Midbrain (tissue), 1 donor: Measurements from ENCODE around the gene CRYBG2.
A peak's percentile ranks its signal among the peaks of the same experiment; 100 is the strongest.

Experiments used
- DNase-seq: peaks from one replicate; lab custom pipeline; 2025; lab: John Stamatoyannopoulos, UW

Gene CRYBG2

DNA sequence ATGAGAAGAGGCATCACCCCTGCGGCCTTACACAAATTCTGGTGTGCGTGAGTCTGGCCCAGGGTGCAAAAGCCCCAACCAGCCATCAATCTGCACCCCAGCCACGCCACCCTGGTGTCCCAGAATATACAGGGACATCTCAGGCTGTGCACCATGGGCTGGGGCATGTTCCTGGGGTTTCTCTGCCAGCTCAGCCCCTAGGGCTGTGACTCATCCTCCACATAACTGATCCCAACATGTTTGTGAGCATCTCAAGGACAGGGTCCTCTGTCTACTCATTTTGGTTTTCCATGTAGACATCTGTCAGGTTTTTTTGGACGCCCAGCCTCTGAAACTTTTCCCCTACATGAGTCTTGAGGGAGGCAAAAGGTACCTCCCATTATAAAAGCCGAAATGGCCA lies 18.1 kb upstream of the CRYBG2 start:
- no peak for DNase-seq

GRCh38 chr1:26370591-26371382 lies 16.9 kb upstream of the CRYBG2 start:
- DNase-seq: no peak

GRCh38 chr1:26368486-26368885 lies 14.6 kb upstream of the CRYBG2 start:
- no peak for DNase-seq

GRCh38 chr1:26368006-26368405 lies 14.1 kb upstream of the CRYBG2 start:
- no peak for DNase-seq

DNA sequence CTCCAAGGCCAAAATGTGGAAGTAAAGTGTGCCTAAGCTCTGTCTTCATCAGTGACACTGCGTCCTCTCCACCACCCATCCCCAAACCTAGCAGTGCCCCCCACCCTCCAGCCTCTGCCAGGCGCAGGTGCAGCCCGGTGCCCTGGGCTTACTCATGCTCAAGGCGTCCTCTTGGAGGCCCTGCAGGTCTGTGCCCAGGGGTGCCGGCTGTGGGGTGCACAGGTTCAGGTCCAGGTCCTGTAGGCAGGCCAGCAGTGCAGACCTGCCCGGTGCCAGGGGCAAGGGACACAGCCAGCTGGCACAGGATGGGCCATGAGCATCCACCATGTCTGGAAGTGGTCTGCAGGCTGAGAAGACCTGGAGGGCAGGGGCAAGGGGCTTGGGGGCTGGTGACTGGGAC lies 13.5 kb upstream of the CRYBG2 start:
- DNase-seq: no peak

- no peak for DNase-seq
Observed at GRCh38 chr1:26364956-26365355, 11.0 kb upstream of the CRYBG2 start.

- peak; percentile 47 for DNase-seq
Observed at GRCh38 chr1:26363549-26364448, 9.9 kb upstream of the CRYBG2 start.

GRCh38 chr1:26362331-26362730 lies 8.4 kb upstream of the CRYBG2 start:
- no peak for DNase-seq

GRCh38 chr1:26361605-26362122 lies 7.7 kb upstream of the CRYBG2 start:
- DNase-seq: no peak

DNA sequence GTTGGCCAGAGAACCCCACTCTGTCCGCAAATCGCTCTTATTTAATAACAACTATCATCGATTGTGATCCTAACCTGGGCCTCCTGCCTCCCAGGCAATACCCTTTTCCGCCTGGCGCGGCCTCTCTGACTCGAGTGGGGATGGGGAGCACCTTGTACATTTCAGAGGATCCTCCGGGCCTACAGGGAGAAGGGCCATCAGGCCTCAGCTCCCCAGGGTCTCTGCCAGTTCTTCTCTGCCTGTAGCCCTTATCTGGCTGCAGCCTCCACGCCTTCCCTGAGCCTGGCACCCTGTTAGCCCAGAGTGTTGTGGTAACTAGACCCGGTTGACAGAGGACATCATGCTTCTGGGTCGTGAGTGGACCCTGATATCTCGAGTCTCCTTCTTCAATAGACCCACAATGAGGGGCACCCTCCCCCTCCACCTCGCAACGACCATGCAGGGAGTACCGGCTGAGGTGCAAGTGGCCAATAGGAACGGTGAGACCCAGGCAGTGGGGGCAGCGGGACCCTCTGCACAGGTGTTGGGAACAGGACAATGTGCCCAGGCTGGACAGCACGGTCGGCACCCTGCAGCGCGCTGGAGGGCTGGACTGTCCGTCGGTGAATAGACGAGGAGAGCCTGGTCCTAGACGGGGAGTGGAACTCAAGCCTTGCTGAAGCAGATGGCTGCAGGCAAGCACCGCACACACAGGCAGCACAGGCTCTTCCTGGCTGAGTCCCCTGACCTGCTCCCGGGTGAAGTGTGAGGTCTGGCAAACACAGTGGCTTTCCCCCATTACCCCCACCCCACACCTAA lies 7.1 kb upstream of the CRYBG2 start:
- DNase-seq: no peak

GRCh38 chr1:26359981-26360806 lies 6.3 kb upstream of the CRYBG2 start:
- no peak for DNase-seq

GRCh38 chr1:26358411-26359384 lies 4.8 kb upstream of the CRYBG2 start:
- no peak for DNase-seq

GRCh38 chr1:26357121-26357602 lies 3.2 kb upstream of the CRYBG2 start:
- DNase-seq: no peak

GRCh38 chr1:26356106-26356505 lies 2.2 kb upstream of the CRYBG2 start:
- DNase-seq: no peak

GRCh38 chr1:26354972-26355371 lies 1.0 kb upstream of the CRYBG2 start:
- no peak for DNase-seq

- DNase-seq: no peak
Observed at GRCh38 chr1:26353210-26353859, 595 bp downstream of the CRYBG2 start.

GRCh38 chr1:26352338-26352679 lies 1.6 kb downstream of the CRYBG2 start:
- no peak for DNase-seq

DNA sequence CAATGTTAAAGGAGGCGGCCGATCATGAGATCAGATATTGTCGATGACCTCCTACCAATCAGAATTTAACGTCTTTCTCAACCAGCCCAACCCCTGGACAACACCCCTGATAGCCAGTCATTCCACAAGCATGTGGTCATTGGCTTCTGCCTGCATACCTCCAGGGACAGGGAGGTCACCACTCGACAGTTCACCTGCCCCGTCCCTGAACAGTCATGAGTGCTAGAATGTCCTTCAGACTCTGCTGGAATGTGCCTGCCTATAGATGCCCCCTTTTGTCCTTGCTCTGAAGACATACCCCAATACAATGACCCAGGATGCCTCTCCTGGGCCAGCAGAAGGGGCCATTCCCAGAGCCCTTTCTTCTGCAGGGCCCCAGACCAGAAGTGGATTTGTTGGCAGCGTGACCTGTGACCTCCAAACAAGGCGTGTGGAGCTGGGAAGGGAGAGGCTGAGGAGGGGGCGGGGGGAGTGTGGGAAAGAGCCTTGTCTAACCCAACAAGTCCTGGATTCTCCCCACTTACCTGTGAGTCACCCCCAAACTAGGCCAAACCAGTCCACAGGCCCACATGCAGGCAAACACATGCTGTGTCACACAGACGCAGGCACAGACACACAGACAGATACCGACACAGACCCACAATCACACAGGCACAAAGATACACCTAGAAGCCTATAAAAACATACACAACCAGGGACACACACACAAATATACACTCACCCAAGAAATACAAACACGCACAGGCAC lies 2.2 kb downstream of the CRYBG2 start:
- DNase-seq: no peak
